GM18505 (cell line): ENCODE results near the gene PPP6R3.
"Not testable (repeated sequence)": the region's sequence is repeated elsewhere in the genome, so short reads cannot be mapped to it uniquely, and the experiment has no call there.

Experiments
- ATAC-seq: cut with Tn5 transposase; IDR thresholded peaks from one replicate; pipeline ENCODE4 v1.9.1; 2021; ENCODE audit not compliant: unreplicated experiment
- POLR2A ChIP-seq: IDR thresholded peaks from 4 replicates; pipeline ENCODE4 v1.6.1; 2011; ENCODE audit warnings: borderline replicate concordance; ENCODE audit not compliant: insufficient read depth, insufficient read length; ENCODE audit errors: extremely low read depth

Gene PPP6R3

DNA sequence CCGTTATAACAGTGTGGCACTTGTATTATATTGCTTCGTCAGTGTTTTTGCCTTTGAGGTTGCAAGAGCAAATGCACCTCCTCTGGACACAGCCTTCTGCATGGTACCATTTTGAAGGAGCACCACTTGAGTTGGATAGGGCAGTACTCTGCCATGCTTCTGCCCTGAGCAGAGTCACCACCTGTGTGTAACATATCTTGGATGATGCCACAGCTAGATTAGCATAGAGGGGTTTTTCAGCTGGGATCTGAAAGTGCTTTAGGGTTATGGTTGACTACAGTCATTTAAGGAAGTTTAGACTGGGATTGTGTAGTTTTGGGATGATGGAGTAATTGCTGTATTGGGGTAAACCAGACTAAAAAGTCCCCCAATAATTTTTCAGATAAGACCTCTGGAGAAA lies 78.8 kb downstream of the PPP6R3 start:
- no peak for TF ChIP-seq POLR2A
- no peak for ATAC-seq

DNA sequence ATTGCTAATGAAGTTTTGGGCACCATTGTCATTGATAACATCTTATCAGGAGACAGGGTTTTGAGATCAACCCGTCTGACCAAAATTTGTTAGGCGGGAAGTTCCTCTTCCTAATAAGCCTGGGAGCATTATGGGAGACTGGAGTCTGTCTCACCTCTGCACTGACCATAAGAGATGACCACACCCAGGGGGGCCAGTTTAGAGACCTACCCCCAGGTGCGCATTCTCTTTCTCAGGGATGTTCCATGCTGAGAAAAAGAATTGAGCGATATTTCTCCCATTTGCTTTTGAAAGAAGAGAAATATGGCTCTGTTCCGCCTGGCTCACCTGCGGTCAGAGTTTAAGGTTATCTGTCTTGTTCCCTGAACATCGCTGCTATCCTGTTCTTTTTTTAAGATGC lies 80.0 kb downstream of the PPP6R3 start:
- ATAC-seq, result not testable (repeated sequence)

DNA sequence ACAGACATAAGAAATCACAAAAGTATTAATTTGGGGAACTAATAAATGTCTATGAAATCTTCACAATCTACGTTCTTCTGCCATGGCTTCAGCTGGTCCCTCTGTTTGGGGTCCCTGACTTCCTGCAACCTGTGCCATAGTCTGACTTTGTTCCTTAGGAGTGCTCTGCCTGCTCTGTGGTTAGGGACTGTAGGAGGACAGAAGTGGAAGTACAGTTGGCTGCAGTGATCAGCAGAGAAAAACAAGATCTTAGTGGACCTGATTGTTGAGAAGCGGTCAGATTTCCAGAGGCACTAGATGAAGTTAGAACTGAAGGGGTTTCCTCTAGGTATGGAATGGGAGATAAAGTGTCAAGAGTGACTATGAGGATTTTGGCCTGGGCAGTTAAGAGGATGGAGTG lies 80.6 kb downstream of the PPP6R3 start:
- ATAC-seq, result no peak
- TF ChIP-seq POLR2A, result no peak

- no peak for TF ChIP-seq POLR2A
- ATAC-seq, result no peak
Observed at GRCh38 chr11:68541991-68542390, 81.4 kb downstream of the PPP6R3 start.

DNA sequence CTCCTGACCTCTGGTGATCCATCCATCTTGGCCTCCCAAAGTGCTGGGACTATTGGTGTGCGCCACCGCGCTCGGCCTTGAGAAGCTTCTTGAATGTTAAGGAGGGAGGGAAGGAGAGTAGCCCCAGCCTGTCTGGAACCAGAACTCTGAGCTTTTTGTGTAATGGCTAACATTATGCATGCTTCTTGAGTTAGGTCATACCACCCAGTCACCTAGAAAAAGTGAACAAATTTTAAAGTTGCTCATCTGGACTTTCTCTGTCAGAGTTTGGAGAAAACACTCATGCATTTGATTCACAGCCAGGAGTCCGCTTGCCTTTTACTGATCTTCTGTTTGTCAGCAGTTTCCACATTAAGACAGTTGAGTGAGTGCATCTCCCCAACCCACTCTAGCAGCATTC lies 82.1 kb downstream of the PPP6R3 start:
- ATAC-seq, result no peak

GRCh38 chr11:68543594-68543993 lies 83.0 kb downstream of the PPP6R3 start:
- TF ChIP-seq POLR2A, result no peak
- no peak for ATAC-seq

More for the DNA sequence above, 82.1 kb downstream of the PPP6R3 start:
- no peak for TF ChIP-seq POLR2A

DNA sequence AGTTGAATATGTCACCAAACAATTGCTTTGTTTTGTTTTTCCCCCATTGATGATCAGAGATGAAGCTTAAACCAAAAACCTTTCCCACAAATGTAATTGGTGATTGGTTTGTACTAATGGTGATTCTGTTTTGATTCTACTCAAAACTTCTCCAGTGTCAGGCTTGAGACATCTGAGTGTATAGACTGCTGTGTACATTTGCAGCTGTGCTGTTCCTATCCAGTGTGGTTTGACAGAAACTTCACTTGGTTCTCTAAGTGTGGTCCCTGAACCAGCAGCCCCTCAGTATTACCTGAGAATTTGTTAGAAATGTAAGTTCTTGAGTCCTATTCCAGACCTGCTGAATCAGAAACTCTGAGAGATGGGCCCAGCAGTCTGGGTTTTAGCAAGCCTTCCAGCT lies 84.8 kb downstream of the PPP6R3 start:
- ATAC-seq, result no peak
- no peak for TF ChIP-seq POLR2A

DNA sequence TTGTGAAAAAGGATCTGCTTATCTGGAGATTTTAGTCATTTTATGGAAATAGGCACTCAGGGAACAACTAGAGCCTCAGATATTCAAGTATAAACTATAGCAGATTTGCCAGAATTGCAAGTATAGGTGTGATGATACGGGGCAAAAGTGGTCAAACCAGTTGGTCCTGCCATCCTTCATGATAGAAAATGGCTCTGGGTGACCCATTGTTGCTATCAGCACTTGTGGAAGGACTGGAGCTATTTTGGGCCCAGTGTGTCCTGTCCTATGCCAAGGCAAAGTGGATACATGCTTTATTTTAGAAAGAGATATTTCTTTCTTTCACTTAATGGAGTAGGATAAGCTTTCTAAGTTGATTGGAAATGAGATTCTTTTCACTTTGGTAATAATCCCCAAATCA lies 85.2 kb downstream of the PPP6R3 start:
- no peak for ATAC-seq
- no peak for TF ChIP-seq POLR2A

- TF ChIP-seq POLR2A, result no peak
- ATAC-seq, result no peak
Observed at GRCh38 chr11:68546555-68546954, 86.0 kb downstream of the PPP6R3 start.

GRCh38 chr11:68549789-68550484 lies 89.4 kb downstream of the PPP6R3 start:
- no peak for TF ChIP-seq POLR2A
- no peak for ATAC-seq

DNA sequence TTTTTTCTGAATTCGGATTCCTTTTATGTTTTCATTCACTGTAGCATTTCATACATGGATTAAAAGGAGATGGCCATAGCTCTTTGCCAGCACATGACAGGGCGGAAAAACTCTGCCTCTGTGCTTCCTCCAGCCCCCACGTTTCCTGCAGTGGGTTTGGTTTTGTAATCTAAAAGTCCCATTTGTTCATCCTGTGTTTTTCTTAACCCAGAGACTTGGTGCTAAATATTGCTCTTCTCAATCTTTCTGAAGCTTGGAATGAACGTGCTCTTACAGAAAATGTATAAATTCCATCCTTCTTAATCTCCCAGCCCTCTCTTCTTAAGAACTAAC lies 89.9 kb downstream of the PPP6R3 start:
- TF ChIP-seq POLR2A, result no peak

DNA sequence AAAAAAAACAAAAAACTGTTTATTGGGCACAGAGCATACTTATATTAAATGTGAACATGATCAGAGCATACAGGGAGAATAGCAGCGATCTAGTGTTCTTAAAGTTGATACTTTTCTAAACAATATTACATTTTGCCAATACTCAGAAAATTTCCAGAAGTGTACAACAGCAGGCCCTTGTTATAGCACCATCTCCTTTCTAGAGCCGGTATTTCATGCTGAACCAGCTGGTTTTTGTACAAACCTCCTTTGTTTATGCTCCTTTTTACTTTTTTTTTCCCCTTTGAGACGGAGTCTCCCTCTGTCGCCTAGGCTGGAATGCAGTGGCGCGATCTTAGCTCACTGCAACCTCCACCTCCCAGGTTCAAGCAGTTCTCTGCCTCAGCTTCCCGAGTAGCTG lies 90.7 kb downstream of the PPP6R3 start:
- TF ChIP-seq POLR2A, result no peak
- ATAC-seq, result no peak

More for the DNA sequence above, 89.9 kb downstream of the PPP6R3 start:
- no peak for ATAC-seq

GRCh38 chr11:68551777-68552176 lies 91.2 kb downstream of the PPP6R3 start:
- no peak for ATAC-seq
- TF ChIP-seq POLR2A, result no peak

DNA sequence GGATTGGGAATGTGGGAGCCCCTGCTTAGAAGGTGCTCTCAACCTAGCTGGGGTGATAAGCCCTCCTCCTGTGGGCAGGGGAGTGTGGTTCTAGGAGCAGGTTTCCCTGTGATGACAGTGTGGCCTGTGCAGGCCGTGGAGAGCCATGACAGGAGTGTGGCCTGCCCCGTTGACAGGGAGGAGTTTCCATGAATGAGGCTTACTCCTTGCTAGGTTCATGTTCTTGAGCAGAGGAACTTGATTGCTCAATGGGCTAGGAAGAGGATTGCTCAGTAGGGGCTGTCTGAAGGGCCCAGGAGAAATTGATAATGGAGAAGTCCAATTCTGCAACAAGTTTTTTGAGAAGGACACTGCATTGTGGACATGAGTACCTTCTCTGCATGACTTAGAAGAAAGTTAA lies 92.0 kb downstream of the PPP6R3 start:
- no peak for ATAC-seq
- TF ChIP-seq POLR2A, result no peak

DNA sequence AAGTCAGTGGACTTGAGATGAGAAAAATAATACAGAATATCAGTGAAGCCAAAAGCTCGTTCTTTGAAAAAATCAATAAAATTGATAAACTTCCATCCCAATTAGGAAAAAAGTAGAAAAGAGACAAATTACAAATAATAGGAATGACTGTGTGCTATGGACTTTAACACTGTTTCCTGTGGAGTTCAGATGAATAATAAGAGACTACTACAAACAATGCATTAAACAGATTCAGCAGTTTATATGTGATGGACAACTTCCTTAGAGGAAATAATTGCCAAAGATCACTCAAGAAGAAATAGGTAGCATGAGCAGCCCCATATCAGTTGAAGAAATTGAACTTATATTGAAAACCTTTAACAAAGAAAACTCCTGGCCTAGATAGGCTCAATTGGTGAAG lies 99.7 kb downstream of the PPP6R3 start:
- no peak for TF ChIP-seq POLR2A
- no peak for ATAC-seq
